H9 (cell line): Measurements from ENCODE around the gene TSSC4. TPM values are rescaled to one million over a fixed set of nuclear protein-coding genes. Genes with fewer than 3 reads are reported as not detected.
A peak's percentile ranks its signal among the peaks of the same experiment; 100 is the strongest.

Experiments used
- DNase-seq: peaks from one replicate; pipeline ENCODE4 v3.0.0-alpha.2; 2017
- H2AFZ ChIP-seq: one replicate; pipeline ENCODE4 v1.6.1; 2013; ENCODE audit warnings: mild to moderate bottlenecking, low read length, control low read depth, moderate library complexity
- H2AK5ac ChIP-seq: 2 replicates; pipeline ENCODE4 v1.6.1; 2013; ENCODE audit warnings: low read length, control low read depth, mixed read lengths; ENCODE audit not compliant: insufficient read length
- H2BK120ac ChIP-seq: one replicate; pipeline ENCODE4 v1.6.1; 2013; ENCODE audit warnings: low read depth, mild to moderate bottlenecking, low read length, control low read depth, inconsistent platforms; ENCODE audit not compliant: poor library complexity, severe bottlenecking
- H2BK12ac ChIP-seq: 2 replicates; pipeline ENCODE4 v1.6.1; 2013; ENCODE audit warnings: low read length, control low read depth, mixed read lengths, low read depth; ENCODE audit not compliant: insufficient read length
- H2BK15ac ChIP-seq: 2 replicates; pipeline ENCODE4 v1.6.1; 2013; ENCODE audit warnings: low read depth, low read length, control low read depth
- H2BK20ac ChIP-seq: one replicate; pipeline ENCODE4 v1.6.1; 2013; ENCODE audit warnings: low read depth, mild to moderate bottlenecking, low read length, control low read depth, inconsistent platforms; ENCODE audit not compliant: poor library complexity, severe bottlenecking
- H2BK5ac ChIP-seq: 2 replicates; pipeline ENCODE4 v1.6.1; 2013; ENCODE audit warnings: low read length, control low read depth, mixed read lengths; ENCODE audit not compliant: insufficient read length
- H3K14ac ChIP-seq: 2 replicates; pipeline ENCODE4 v1.6.1; 2013; ENCODE audit warnings: low read length, control low read depth; ENCODE audit not compliant: insufficient read depth
- H3K18ac ChIP-seq: 2 replicates; pipeline ENCODE4 v1.6.1; 2013; ENCODE audit warnings: low read depth, mild to moderate bottlenecking, mixed read lengths, low read length, control low read depth; ENCODE audit not compliant: insufficient read length
- H3K23ac ChIP-seq: 2 replicates; pipeline ENCODE4 v1.6.1; 2013; ENCODE audit warnings: low read length, control low read depth, mixed read lengths, low read depth; ENCODE audit not compliant: insufficient read length
- H3K23me2 ChIP-seq: 2 replicates; pipeline ENCODE4 v1.6.1; 2013; ENCODE audit warnings: low read depth, mild to moderate bottlenecking, mixed read lengths, low read length, control low read depth; ENCODE audit not compliant: insufficient read length, poor library complexity, severe bottlenecking
- H3K27ac ChIP-seq: 2 replicates; pipeline ENCODE4 v1.5.1; 2013; ENCODE audit warnings: low read length, control low read depth, mixed read lengths, low read depth; ENCODE audit not compliant: insufficient read length
- H3K27me3 ChIP-seq: 2 replicates; pipeline ENCODE4 v1.6.1; 2013; ENCODE audit warnings: low read length, control low read depth, inconsistent platforms; ENCODE audit not compliant: insufficient read depth
- H3K4ac ChIP-seq: 2 replicates; pipeline ENCODE4 v1.6.1; 2013; ENCODE audit warnings: low read depth, mild to moderate bottlenecking, control low read depth, inconsistent platforms, low read length, moderate library complexity
- H3K4me1 ChIP-seq: 2 replicates; pipeline ENCODE4 v1.6.1; 2013; ENCODE audit warnings: low read length, control low read depth, inconsistent platforms; ENCODE audit not compliant: insufficient read depth
- H3K4me2 ChIP-seq: 2 replicates; pipeline ENCODE4 v1.6.1; 2013; ENCODE audit warnings: low read length, control low read depth, mixed read lengths; ENCODE audit not compliant: insufficient read length, insufficient read depth
- H3K56ac ChIP-seq: 2 replicates; pipeline ENCODE4 v1.6.1; 2013; ENCODE audit warnings: low read depth, mild to moderate bottlenecking, mixed read lengths, low read length, control low read depth; ENCODE audit not compliant: insufficient read length
- H3K79me1 ChIP-seq: 2 replicates; pipeline ENCODE4 v1.6.1; 2013; ENCODE audit warnings: low read depth, mild to moderate bottlenecking, moderate library complexity, low read length, control low read depth, inconsistent platforms; ENCODE audit not compliant: insufficient read depth, poor library complexity, severe bottlenecking
- H3K79me2 ChIP-seq: 2 replicates; pipeline ENCODE4 v1.6.1; 2013; ENCODE audit warnings: low read length, control low read depth, inconsistent platforms; ENCODE audit not compliant: insufficient read depth
- H3K9ac ChIP-seq: 2 replicates; pipeline ENCODE4 v1.6.1; 2013; ENCODE audit warnings: low read length, control low read depth, mixed read lengths; ENCODE audit not compliant: insufficient read length; ENCODE audit errors: extremely low read depth
- H3K9me3 ChIP-seq: one replicate; pipeline ENCODE4 v1.6.1; 2013; ENCODE audit warnings: low read depth, low read length, inconsistent platforms; ENCODE audit not compliant: control insufficient read depth
- H3T11ph ChIP-seq: one replicate; pipeline ENCODE4 v1.6.1; 2013; ENCODE audit warnings: mild to moderate bottlenecking, low read length, control low read depth, inconsistent platforms
- H4K20me1 ChIP-seq: one replicate; pipeline ENCODE4 v1.6.1; 2013; ENCODE audit not compliant: control insufficient read depth, insufficient read length, insufficient read depth
- H4K5ac ChIP-seq: 2 replicates; pipeline ENCODE4 v1.6.1; 2013; ENCODE audit warnings: low read depth, mild to moderate bottlenecking, mixed read lengths, low read length, control low read depth; ENCODE audit not compliant: insufficient read length
- H4K8ac ChIP-seq: replicated peaks from 2 replicates; pipeline ENCODE4 v1.6.1; 2013; ENCODE audit warnings: low read length, control low read depth, mixed read lengths, low read depth; ENCODE audit not compliant: insufficient read length
- H4K91ac ChIP-seq: 2 replicates; pipeline ENCODE4 v1.6.1; 2013; ENCODE audit warnings: low read depth, mild to moderate bottlenecking, moderate library complexity, mixed read lengths, low read length, control low read depth; ENCODE audit not compliant: insufficient read length
- H3K27ac Mint-ChIP-seq, 3 experiments: 2 replicates in 2 of 3; 3 replicates in 1 of 3; pipeline ENCODE4 v1.8.0; 2020 to 2021; ENCODE audit warnings: mixed read lengths in 3 of 3, mild to moderate bottlenecking in 1 of 3, moderate library complexity in 1 of 3
- H3K27me3 Mint-ChIP-seq: 2 replicates; pipeline ENCODE4 v1.8.0; 2021; ENCODE audit warnings: low read depth, mild to moderate bottlenecking, moderate library complexity, mixed read lengths
- H3K36me3 Mint-ChIP-seq, 3 experiments: 2 replicates in 2 of 3; 3 replicates in 1 of 3; pipeline ENCODE4 v1.8.0; 2020 to 2021; ENCODE audit warnings: low read depth in 3 of 3, mixed read lengths in 3 of 3; ENCODE audit not compliant: insufficient read depth in 1 of 3
- H3K4me1 Mint-ChIP-seq, 2 experiments: 2 replicates each; pipeline ENCODE4 v1.8.0; 2020; ENCODE audit warnings: mixed read lengths in 2 of 2
- H3K4me3 Mint-ChIP-seq, 2 experiments: 2 replicates in 1 of 2; 3 replicates in 1 of 2; pipeline ENCODE4 v1.8.0; 2020 to 2021; ENCODE audit warnings: mild to moderate bottlenecking in 2 of 2, mixed read lengths in 2 of 2, moderate library complexity in 1 of 2
- H3K9me3 Mint-ChIP-seq, 2 experiments: 2 replicates in 1 of 2; 3 replicates in 1 of 2; pipeline ENCODE4 v1.8.0; 2020; ENCODE audit warnings: mild to moderate bottlenecking in 2 of 2, mixed read lengths in 2 of 2, moderate library complexity in 1 of 2
- CTCF ChIP-seq: fragments of 200-600 bp; sonication (generic); conservative IDR thresholded peaks from 3 replicates; pipeline ENCODE4 v1.8.0; 2021; ENCODE audit warnings: antibody characterized with exemption, mild to moderate bottlenecking
- WGBS: extraction: QIAGEN DNeasy Blood & Tissue Kit; methylation state at CpG from one replicate; pipeline ENCODE4 v1.1.7; 2013; ENCODE audit warnings: missing lambda C conversion rate, low lambda C conversion rate, mixed read lengths; ENCODE audit not compliant: insufficient read length; ENCODE audit errors: extremely low coverage; 5-methylcytosine and 5-hydroxymethylcytosine counted together
- total RNA-seq: library from RNA; stranded (reverse); gene quantifications from 2 replicates; pipeline ENCODE4 v1.2.1, GENCODE V29; 2021

Gene TSSC4
- total RNA-seq, 1 experiment from 2014 or later: 51.0 TPM

DNA sequence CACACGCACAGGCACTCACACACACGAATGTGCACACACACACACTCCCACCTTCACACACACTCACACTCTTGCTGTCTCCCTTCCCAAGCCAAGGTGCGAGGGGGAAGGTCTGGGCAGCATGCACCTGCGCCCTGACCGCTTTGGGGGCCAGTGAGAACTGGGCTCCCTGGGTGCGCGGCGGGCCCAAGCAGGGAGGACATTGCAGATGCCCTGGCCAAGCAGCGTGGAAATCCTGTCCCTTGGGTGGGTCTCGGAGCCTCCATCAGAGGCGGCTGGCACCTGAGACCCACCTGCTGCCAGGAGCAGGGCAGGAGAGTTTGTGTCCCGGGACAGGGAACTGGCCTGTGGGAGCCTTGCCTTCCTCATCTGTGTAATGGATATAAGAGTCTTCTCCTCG is 20.2 kb upstream of the TSSC4 start:
- Histone ChIP-seq H3K4me2 (no peak overlapping the region), H3K9ac (no peak overlapping the region)
- H3K4me3 Mint-ChIP-seq: peak overlapping the region; percentile 19 to 45; a peak in 2 of 5 replicates

More for the DNA sequence above, 20.2 kb upstream of the TSSC4 start:
- TF ChIP-seq CTCF: no peak
- DNase-seq: no peak
- no peaks in the 10 kb centered on the region; the same call in 1 of the 2 replicates for H3K27me3 ChIP-seq
- no peak overlapping the region for H3K18ac ChIP-seq
- H3K36me3 Mint-ChIP-seq: peaks cover 2 to 8% (median 6%) of the 10 kb centered on the region in 3 experiments; a peak in 6 of 7 replicates
- H2AK5ac ChIP-seq: no peak overlapping the region
- no peak overlapping the region for H4K91ac ChIP-seq
- no peaks in the 10 kb centered on the region for H3K79me1 ChIP-seq
- H3K9me3 Mint-ChIP-seq: no peaks in the 10 kb centered on the region
- H2AFZ ChIP-seq: no peak overlapping the region
- H3K9me3 ChIP-seq: no peaks in the 10 kb centered on the region
- no peak overlapping the region for H3K27ac ChIP-seq
- no peak overlapping the region for H3K56ac ChIP-seq
- H3K27me3 Mint-ChIP-seq: peaks cover 2% of the 10 kb centered on the region; the same call in 1 of the 2 replicates
- H3K4me1 ChIP-seq: no peaks in the 10 kb centered on the region
- H3T11ph ChIP-seq: no peak overlapping the region
- no peak overlapping the region for H3K14ac ChIP-seq
- peaks cover 41% of the 10 kb centered on the region; the same call in 1 of the 2 replicates for H3K79me2 ChIP-seq
- H3K23me2 ChIP-seq: peaks cover 11% of the 10 kb centered on the region
- no peak overlapping the region for H4K8ac ChIP-seq
- H2BK20ac ChIP-seq: no peak overlapping the region
- H2BK5ac ChIP-seq: no peak overlapping the region
- WGBS: no CpG with 5 or more reads among the region's 13 CpGs
- no peak overlapping the region for H3K23ac ChIP-seq
- peaks cover 11 to 29% of the 10 kb centered on the region in 2 experiments for H3K4me1 Mint-ChIP-seq
- peak overlapping the region in 1 of 3 experiments; percentile 61; a peak in 1 of 7 replicates for H3K27ac Mint-ChIP-seq
- peak overlapping the region; percentile 25 for H4K5ac ChIP-seq
- H2BK12ac ChIP-seq: no peak overlapping the region
- H4K20me1 ChIP-seq: no peaks in the 10 kb centered on the region
- no peak overlapping the region for H2BK120ac ChIP-seq
- no peak overlapping the region for H2BK15ac ChIP-seq
- H3K4ac ChIP-seq: no peak overlapping the region
